Effector memory CD4-positive, alpha-beta T cell (primary cell): Measurements from ENCODE around the gene OOSP1.
"Not testable (repeated sequence)": the region's sequence is repeated elsewhere in the genome, so short reads cannot be mapped to it uniquely, and the experiment has no call there.

Source experiments
- DNase-seq, 3 donors: peaks; one replicate each; pipeline ENCODE4 v3.0.0-alpha.2; 2020
- H3K27ac ChIP-seq: 2 replicates; pipeline ENCODE4 v1.7.0; 2013; ENCODE audit warnings: mild to moderate bottlenecking, low read length, moderate library complexity; ENCODE audit not compliant: insufficient read depth, poor library complexity, severe bottlenecking
- H3K27me3 ChIP-seq: replicated peaks from 2 replicates; pipeline ENCODE4 v1.7.0; 2013; ENCODE audit warnings: mild to moderate bottlenecking, low read length; ENCODE audit not compliant: insufficient read depth, control insufficient read depth, poor library complexity, severe bottlenecking
- H3K36me3 ChIP-seq: 2 replicates; pipeline ENCODE4 v1.7.0; 2013; ENCODE audit warnings: mild to moderate bottlenecking, low read length, moderate library complexity; ENCODE audit not compliant: control insufficient read depth, insufficient read depth
- H3K4me1 ChIP-seq: 2 replicates; pipeline ENCODE4 v1.7.0; 2013; ENCODE audit warnings: low read length, mild to moderate bottlenecking; ENCODE audit not compliant: control insufficient read depth, insufficient read depth, poor library complexity, severe bottlenecking
- H3K4me3 ChIP-seq: 2 replicates; pipeline ENCODE4 v1.7.0; 2013; ENCODE audit warnings: low read length, low read depth, mild to moderate bottlenecking; ENCODE audit not compliant: insufficient read depth, poor library complexity, severe bottlenecking
- H3K9me3 ChIP-seq: 2 replicates; pipeline ENCODE4 v1.7.0; 2013; ENCODE audit warnings: mild to moderate bottlenecking, low read length, moderate library complexity; ENCODE audit not compliant: control insufficient read depth
- total RNA-seq, 3 donors: gene quantifications; one replicate each; lab custom pipeline; 2026; lab: John Stamatoyannopoulos, UW

The OOSP1 gene, protein sequence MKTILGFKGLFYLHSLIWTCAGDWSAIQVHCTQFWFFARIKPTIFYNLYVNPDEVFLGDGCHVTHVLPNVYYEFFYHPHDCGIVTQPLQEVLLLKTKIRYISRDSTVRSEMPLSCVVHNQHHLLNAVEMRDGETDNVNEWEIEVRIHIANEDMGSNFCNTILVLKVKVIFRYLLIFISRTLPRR
- 0 to 0.17 (median 0) reads per million in 3 donors for total RNA-seq

DNA sequence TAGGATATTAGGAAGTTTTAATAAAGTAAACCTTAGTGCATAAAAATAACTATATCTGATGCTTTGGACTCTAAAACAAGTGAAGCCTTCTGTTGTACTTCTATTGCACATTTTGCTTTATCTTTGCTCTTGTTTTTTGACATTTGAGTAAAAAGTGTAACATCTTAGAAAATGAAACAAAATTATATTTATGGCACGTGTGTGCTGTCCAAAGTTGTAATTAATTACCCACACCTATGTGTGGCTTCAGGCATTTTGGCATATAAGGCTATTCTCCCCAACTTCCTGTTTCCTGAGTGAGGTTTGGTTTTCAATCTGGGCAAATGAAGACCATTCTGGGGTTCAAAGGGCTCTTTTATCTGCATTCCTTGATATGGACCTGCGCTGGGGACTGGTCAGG lies at the start of gene OOSP1:
TSS of gene OOSP1 (plus strand) at position 301 of the 400 bp plus-strand sequence. CDS start at position 324, 23 bp downstream.
- H3K27me3 ChIP-seq: no peaks in the 10 kb centered on the region
- no peaks in the 10 kb centered on the region for H3K9me3 ChIP-seq
- no peaks in the 10 kb centered on the region for H3K4me1 ChIP-seq
- H3K4me3 ChIP-seq: no peak within 1 kb of the TSS
- no peak for DNase-seq
- no peak within 1 kb of the TSS for H3K27ac ChIP-seq
- H3K36me3 ChIP-seq: no peaks in the 10 kb centered on the region

DNA sequence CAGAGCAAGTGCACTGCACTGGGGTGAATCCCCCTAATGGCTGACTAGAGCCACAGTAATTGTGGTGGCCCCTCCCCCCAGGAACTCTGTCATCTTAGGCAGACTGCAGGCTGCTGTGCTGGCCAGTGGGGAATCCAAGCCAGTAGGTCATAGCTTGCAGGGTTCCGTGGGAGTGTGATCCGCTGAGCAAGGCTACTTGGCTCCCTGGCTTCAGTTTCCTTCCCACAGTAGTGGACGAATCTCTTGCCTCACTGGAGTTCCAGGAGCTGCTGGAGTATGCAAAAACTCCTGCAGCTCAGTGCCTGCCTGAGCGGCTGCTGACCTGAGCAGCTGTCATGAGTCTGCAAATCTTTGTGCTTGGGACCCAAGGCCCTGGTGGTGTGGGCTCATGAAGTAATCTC lies 46.5 kb upstream of the OOSP1 start:
- no peak for DNase-seq
- no peaks in the 10 kb centered on the region for H3K27me3 ChIP-seq
- no peaks in the 10 kb centered on the region for H3K9me3 ChIP-seq
- no peaks in the 10 kb centered on the region for H3K36me3 ChIP-seq
- H3K27ac ChIP-seq: no peak overlapping the region
- no peaks in the 10 kb centered on the region for H3K4me1 ChIP-seq
- no peak overlapping the region for H3K4me3 ChIP-seq

DNA sequence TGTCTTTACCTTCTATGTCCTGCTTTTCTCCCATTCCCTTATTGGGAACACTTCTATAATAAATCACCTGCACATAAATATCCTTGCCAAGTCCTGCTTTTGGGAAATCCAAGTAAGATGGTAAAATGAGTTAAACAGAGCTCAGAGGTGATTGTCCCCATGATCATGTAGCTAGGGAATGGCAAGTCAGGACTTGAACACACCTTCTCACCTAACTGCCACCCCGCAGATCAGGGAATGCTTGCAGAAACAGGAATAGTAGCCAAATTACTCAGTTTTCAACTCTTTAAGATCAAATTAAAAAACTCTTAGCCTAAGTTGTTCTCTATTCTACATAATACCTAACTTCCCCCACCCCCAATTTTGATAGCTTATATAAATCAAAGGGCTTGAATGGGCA lies 43.6 kb upstream of the OOSP1 start:
- H3K4me3 ChIP-seq: no peak overlapping the region
- no peaks in the 10 kb centered on the region for H3K4me1 ChIP-seq
- H3K27ac ChIP-seq: no peak overlapping the region
- H3K27me3 ChIP-seq: no peaks in the 10 kb centered on the region
- no peaks in the 10 kb centered on the region for H3K36me3 ChIP-seq
- H3K9me3 ChIP-seq: no peaks in the 10 kb centered on the region
- DNase-seq: no peak

DNA sequence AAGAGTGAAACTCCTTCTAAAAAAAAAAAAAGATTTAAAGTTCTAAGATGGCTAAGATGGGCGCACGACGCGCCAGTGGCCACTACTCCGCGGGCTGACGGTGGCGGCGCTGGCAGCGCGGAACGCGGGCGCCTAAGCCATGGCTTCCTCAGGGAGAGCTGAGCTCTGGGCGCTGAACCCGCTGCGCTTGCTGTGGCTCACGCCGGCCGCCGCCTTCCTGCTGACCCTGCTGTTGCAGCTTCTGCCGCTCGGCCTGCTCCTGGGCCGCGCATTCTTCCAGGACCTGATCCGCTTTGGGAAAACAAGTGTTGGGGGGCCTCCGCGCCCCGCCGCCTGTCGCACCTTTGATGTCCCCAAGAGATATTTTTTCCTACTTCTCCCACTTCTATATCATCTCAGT lies 40.2 kb upstream of the OOSP1 start:
- Histone ChIP-seq H3K27me3 (no peaks in the 10 kb centered on the region), H3K4me1 (no peaks in the 10 kb centered on the region), H3K4me3 (no peak overlapping the region), H3K27ac (no peak overlapping the region), H3K36me3 (no peaks in the 10 kb centered on the region), H3K9me3 (no peaks in the 10 kb centered on the region)
- DNase-seq: no peak

DNA sequence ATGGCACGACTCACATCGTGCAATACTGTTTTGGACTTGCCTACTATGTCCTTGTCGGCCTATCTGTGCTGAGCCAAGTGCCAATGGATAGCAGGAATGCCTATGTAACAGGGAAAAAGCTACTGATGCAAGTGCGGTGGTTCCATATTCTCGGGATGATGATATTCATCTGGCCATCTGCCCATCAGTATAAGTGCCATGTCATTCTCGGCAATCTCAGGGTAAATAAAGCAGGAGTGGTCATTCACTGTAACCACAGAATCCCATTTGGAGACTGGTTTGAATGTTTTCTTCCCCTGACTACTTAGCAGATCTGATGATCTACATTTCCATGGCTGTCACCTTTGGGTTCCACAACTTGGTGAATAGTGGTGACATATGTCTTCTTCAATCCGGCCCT lies 39.6 kb upstream of the OOSP1 start:
- no peaks in the 10 kb centered on the region for H3K9me3 ChIP-seq
- no peaks in the 10 kb centered on the region for H3K36me3 ChIP-seq
- no peak for DNase-seq
- H3K27me3 ChIP-seq: no peaks in the 10 kb centered on the region
- no peaks in the 10 kb centered on the region for H3K4me1 ChIP-seq
- no peak overlapping the region for H3K4me3 ChIP-seq
- no peak overlapping the region for H3K27ac ChIP-seq

DNA sequence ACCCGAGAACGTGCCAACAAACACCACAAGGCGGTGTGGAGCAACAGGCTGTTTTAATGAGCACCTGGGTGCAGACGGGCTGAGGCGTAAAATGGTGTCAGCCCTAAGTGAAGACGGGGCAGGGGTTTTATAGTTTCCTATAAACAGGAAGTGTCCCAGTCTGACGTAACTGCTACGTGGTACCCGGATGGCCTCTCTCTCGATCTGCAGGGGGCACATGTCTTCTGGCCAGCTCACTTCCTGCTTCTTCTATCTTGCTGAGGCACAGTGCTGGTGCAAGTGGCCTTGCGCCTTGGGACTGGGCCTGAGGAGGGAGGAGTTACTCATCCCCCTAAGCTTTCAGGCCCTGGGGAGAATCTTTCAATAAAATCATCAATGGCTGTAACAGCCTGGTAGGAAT lies 38.7 kb upstream of the OOSP1 start:
- no peak overlapping the region for H3K27ac ChIP-seq
- no peak overlapping the region for H3K4me3 ChIP-seq
- no peaks in the 10 kb centered on the region for H3K9me3 ChIP-seq
- H3K4me1 ChIP-seq: no peaks in the 10 kb centered on the region
- no peak for DNase-seq
- no peaks in the 10 kb centered on the region for H3K36me3 ChIP-seq
- H3K27me3 ChIP-seq: no peaks in the 10 kb centered on the region

DNA sequence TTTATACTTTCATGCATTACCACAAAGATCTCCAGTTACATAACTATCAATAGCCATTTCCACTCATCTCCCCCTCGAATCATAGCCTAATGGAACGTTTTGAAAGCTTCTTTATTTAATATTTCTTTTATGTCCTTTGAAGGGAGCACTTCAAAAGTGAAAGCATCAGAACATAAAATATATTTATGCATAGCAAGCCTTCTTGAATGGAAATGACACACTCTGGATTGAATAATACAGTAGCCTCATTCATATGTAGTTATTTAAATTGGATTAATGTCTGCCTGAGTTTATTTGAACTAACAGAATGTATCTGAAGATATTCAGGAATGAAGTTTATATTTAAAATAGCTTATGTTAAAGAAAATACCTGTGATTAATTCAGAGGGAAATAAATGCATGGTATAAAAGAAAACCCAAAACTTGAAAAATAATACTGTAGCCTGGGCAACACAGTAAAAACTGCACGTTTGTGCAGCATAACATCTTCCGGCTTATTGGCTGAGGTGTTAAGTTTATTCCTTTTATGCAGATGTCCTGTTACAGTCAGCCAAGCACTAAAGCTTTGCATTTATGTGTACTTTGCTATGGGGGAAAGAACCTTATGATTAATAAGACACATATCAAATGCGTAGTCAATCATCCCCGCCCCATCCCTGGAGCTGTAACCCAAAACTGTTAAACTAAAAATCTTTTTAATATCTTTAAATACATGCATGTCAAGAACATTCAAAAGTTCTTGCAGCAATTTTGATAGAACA lies 37.7 kb upstream of the OOSP1 start:
- no peaks in the 10 kb centered on the region for H3K9me3 ChIP-seq
- H3K27ac ChIP-seq: no peak overlapping the region
- DNase-seq: no peak
- no peaks in the 10 kb centered on the region for H3K4me1 ChIP-seq
- H3K4me3 ChIP-seq: no peak overlapping the region
- no peaks in the 10 kb centered on the region for H3K27me3 ChIP-seq
- H3K36me3 ChIP-seq: no peaks in the 10 kb centered on the region

DNA sequence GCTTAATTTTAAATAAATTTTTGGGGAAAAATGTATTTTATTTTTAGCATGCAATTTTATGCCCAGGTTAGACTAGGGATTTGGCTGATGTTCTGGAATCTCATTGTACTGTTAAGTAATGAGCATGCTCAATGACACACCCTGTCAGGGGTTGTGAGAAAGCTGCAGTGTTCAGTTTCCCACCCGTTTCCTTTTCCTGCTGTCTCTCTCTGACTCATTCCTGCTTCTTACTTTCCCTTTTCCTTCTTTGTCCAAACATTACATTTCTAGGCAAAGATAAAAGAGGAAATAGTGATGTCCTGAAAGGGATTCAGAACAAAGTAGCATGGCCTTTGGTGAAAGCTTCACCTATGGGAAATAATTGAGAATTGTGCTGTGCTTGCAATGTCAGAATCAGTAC lies 36.9 kb upstream of the OOSP1 start:
- H3K27me3 ChIP-seq: no peaks in the 10 kb centered on the region
- no peaks in the 10 kb centered on the region for H3K4me1 ChIP-seq
- no peak overlapping the region for H3K27ac ChIP-seq
- no peaks in the 10 kb centered on the region for H3K9me3 ChIP-seq
- H3K36me3 ChIP-seq: no peaks in the 10 kb centered on the region
- no peak for DNase-seq
- H3K4me3 ChIP-seq: no peak overlapping the region

DNA sequence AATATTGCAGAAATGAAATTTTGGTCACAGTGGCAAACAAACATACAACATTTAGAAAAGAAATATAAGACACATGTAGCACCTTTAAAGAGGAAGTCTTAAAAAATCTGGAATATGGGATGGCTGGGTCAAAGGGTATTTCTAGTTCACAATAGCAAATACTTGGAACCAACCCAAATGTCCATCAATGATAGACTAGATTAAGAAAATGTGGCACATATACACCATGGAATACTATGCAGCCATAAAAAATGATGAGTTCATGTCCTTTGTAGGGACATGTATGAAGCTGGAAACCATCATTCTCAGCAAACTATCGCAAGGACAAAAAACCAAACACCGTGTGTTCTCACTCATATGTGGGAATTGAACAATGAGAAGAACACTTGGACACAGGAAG lies 34.7 kb upstream of the OOSP1 start:
- H3K27me3 ChIP-seq, H3K9me3 ChIP-seq, H3K4me1 ChIP-seq, DNase-seq, H3K27ac ChIP-seq, H3K36me3 ChIP-seq, H3K4me3 ChIP-seq: not testable (repeated sequence)

DNA sequence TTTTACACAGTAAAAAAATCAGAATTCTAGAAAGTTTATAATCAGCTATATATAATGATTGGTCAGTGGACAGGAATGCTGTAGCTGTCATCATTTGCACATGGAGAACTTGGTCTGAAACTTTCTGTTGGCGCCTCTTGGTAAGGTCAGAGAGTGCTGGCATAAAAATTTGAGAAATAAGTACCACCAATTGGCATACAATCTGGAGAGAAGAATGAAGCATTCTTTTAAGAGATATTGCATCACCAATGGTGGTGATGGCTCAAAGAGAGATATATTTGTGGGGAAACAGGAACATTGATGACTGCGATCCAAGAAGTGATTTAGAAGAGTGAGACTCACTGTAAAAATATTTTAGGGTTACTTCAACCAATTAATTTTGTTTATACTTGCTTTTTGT lies 19.8 kb upstream of the OOSP1 start:
- DNase-seq: no peak
- no peak overlapping the region for H3K4me3 ChIP-seq
- no peaks in the 10 kb centered on the region for H3K4me1 ChIP-seq
- no peaks in the 10 kb centered on the region for H3K27me3 ChIP-seq
- H3K36me3 ChIP-seq: no peaks in the 10 kb centered on the region
- peaks cover 12% of the 10 kb centered on the region for H3K9me3 ChIP-seq
- no peak overlapping the region for H3K27ac ChIP-seq
